HEK293 (cell line): Measurements from ENCODE around the gene TFDP1.

Experiments used
- CTCF ChIP-seq: fragments of 450-650 bp; formaldehyde crosslinking; IDR thresholded peaks from 2 replicates; pipeline ENCODE4 v1.5.1; 2016; ENCODE audit warnings: missing biosample characterization, missing genetic modification characterization
- REST ChIP-seq: fragments of 450-650 bp; formaldehyde crosslinking; IDR thresholded peaks from 2 replicates; pipeline ENCODE4 v1.5.1; 2016; ENCODE audit warnings: missing biosample characterization, missing genetic modification characterization
- ZBTB11 ChIP-seq: fragments of 450-650 bp; formaldehyde crosslinking; conservative IDR thresholded peaks from 2 replicates; pipeline ENCODE4 v1.5.1; 2016; ENCODE audit warnings: low read depth, missing biosample characterization, missing genetic modification characterization
- ZNF558 ChIP-seq: fragments of 450-650 bp; formaldehyde crosslinking; IDR thresholded peaks from 2 replicates; pipeline ENCODE4 v1.5.1; 2016; ENCODE audit warnings: missing biosample characterization, missing genetic modification characterization
- ZNF792 ChIP-seq: fragments of 450-650 bp; formaldehyde crosslinking; IDR thresholded peaks from 2 replicates; pipeline ENCODE4 v1.5.1; 2016; ENCODE audit warnings: missing biosample characterization, missing genetic modification characterization

- TF ChIP-seq CTCF (no peak), ZNF558 (tag by site-specific recombination) (no peak), ZNF792 (tag by site-specific recombination) (no peak), REST (tag by site-specific recombination) (no peak), ZBTB11 (no peak)
These were observed 75.5 kb downstream of the TFDP1 start for GRCh38 chr13:113660066-113660465.
